SK-N-SH treated with all-trans-retinoic acid at 6 μM for 48 hours (cell line): ENCODE data around the gene SPACDR.

Experiments used
- ATAC-seq: fragments of 200-7000 bp; cut with Tn5 transposase; 3 replicates; pipeline ENCODE4 v1.9.1; 2020; ENCODE audit warnings: mild to moderate bottlenecking, moderate library complexity
- ARNTL ChIP-seq: fragments of 450-650 bp; formaldehyde crosslinking; IDR thresholded peaks from 2 replicates; pipeline ENCODE4 v1.5.0; 2020; ENCODE audit warnings: low read depth, mild to moderate bottlenecking, moderate library complexity, borderline replicate concordance
- CREB5 ChIP-seq: fragments of 250-450 bp; sonication (Bioruptor Pico); IDR thresholded peaks from 2 replicates; pipeline ENCODE4 v1.5.1; 2020; ENCODE audit warnings: low read depth, mild to moderate bottlenecking, moderate library complexity
- CSDC2 ChIP-seq: fragments of 250-450 bp; sonication (Bioruptor Pico); IDR thresholded peaks from 2 replicates; pipeline ENCODE4 v1.5.0; 2020; ENCODE audit warnings: mild to moderate bottlenecking, moderate library complexity
- CSRNP3 ChIP-seq: fragments of 250-450 bp; sonication (Bioruptor Pico); IDR thresholded peaks from 2 replicates; pipeline ENCODE4 v1.5.1; 2021; ENCODE audit warnings: mild to moderate bottlenecking, moderate library complexity
- ESRRG ChIP-seq: fragments of 250-450 bp; sonication (Bioruptor Pico); IDR thresholded peaks from 2 replicates; pipeline ENCODE4 v1.6.1; 2021; ENCODE audit warnings: mild to moderate bottlenecking
- GLIS3 ChIP-seq: fragments of 250-450 bp; sonication (Bioruptor Pico); IDR thresholded peaks from 2 replicates; pipeline ENCODE4 v1.5.0; 2020; ENCODE audit warnings: mild to moderate bottlenecking, moderate library complexity
- ISL1 ChIP-seq: fragments of 250-450 bp; sonication (Bioruptor Pico); IDR thresholded peaks from 2 replicates; pipeline ENCODE4 v2.1.2; 2022; ENCODE audit warnings: mild to moderate bottlenecking, moderate library complexity
- OSR1 ChIP-seq: fragments of 250-450 bp; sonication (Bioruptor Pico); IDR thresholded peaks from 2 replicates; pipeline ENCODE4 v1.8.0; 2022; ENCODE audit warnings: moderate library complexity, mild to moderate bottlenecking, inconsistent platforms
- PPARA ChIP-seq: fragments of 250-450 bp; sonication (Bioruptor Pico); IDR thresholded peaks from 2 replicates; pipeline ENCODE4 v1.5.0; 2020; ENCODE audit warnings: mild to moderate bottlenecking, borderline replicate concordance
- RARB ChIP-seq: fragments of 250-450 bp; sonication (Bioruptor Pico); IDR thresholded peaks from 2 replicates; pipeline ENCODE4 v1.8.0; 2021; ENCODE audit warnings: mild to moderate bottlenecking, moderate library complexity
- SNAI2 ChIP-seq: fragments of 250-450 bp; sonication (Bioruptor Pico); IDR thresholded peaks from 2 replicates; pipeline ENCODE4 v1.5.0; 2020; ENCODE audit warnings: mild to moderate bottlenecking, moderate library complexity
- TCF4 ChIP-seq: fragments of 250-450 bp; sonication (Bioruptor Pico); IDR thresholded peaks from 2 replicates; pipeline ENCODE4 v1.8.0; 2021; ENCODE audit warnings: mild to moderate bottlenecking, moderate library complexity, borderline replicate concordance
- TOX ChIP-seq: fragments of 250-450 bp; sonication (Bioruptor Pico); IDR thresholded peaks from 2 replicates; pipeline ENCODE4 v1.8.0; 2021; ENCODE audit warnings: mild to moderate bottlenecking, moderate library complexity, borderline replicate concordance
- TSHZ2 ChIP-seq: fragments of 250-450 bp; sonication (Bioruptor Pico); IDR thresholded peaks from 2 replicates; pipeline ENCODE4 v1.5.0; 2020; ENCODE audit warnings: mild to moderate bottlenecking, moderate library complexity
- ZC3H10 ChIP-seq: fragments of 250-450 bp; sonication (Bioruptor Pico); IDR thresholded peaks from 2 replicates; pipeline ENCODE4 v1.5.1; 2021; ENCODE audit warnings: mild to moderate bottlenecking, moderate library complexity
- ZFP3 ChIP-seq: fragments of 250-450 bp; sonication (Bioruptor Pico); IDR thresholded peaks from 2 replicates; pipeline ENCODE4 v1.5.0; 2020; ENCODE audit warnings: mild to moderate bottlenecking, moderate library complexity
- ZFP30 ChIP-seq: fragments of 450-650 bp; formaldehyde crosslinking; IDR thresholded peaks from 2 replicates; pipeline ENCODE4 v1.5.0; 2022; ENCODE audit warnings: mild to moderate bottlenecking, moderate library complexity
- ZNF565 ChIP-seq: fragments of 450-650 bp; formaldehyde crosslinking; conservative IDR thresholded peaks from 2 replicates; pipeline ENCODE4 v1.5.0; 2020; ENCODE audit warnings: low read depth, mild to moderate bottlenecking, moderate library complexity
- ZNF70 ChIP-seq: fragments of 450-650 bp; formaldehyde crosslinking; IDR thresholded peaks from 2 replicates; pipeline ENCODE4 v1.5.0; 2020; ENCODE audit warnings: mild to moderate bottlenecking, moderate library complexity
- ZNF8 ChIP-seq: fragments of 450-650 bp; formaldehyde crosslinking; IDR thresholded peaks from 2 replicates; pipeline ENCODE4 v1.5.0; 2020; ENCODE audit warnings: mild to moderate bottlenecking, moderate library complexity

The SPACDR gene

GRCh38 chr7:100406767-100407166 lies 57.3 kb downstream of the SPACDR start:
- TF ChIP-seq ARNTL (CRISPR knock-in tag) = no peak
- TF ChIP-seq OSR1 (CRISPR knock-in tag) = no peak
- TF ChIP-seq TSHZ2 (CRISPR knock-in tag) = no peak
- no peak for TF ChIP-seq TCF4 (CRISPR knock-in tag)
- TF ChIP-seq ZNF565 = no peak
- TF ChIP-seq PPARA (CRISPR knock-in tag) = no peak
- TF ChIP-seq CREB5 (CRISPR knock-in tag) = no peak
- TF ChIP-seq ZFP3 (CRISPR knock-in tag) = no peak
- TF ChIP-seq TOX (CRISPR knock-in tag) = no peak
- no peak for TF ChIP-seq ZNF70 (CRISPR knock-in tag)
- TF ChIP-seq ZFP30 = no peak
- TF ChIP-seq SNAI2 (CRISPR knock-in tag) = no peak
- TF ChIP-seq ZNF8 = no peak
- no peak for TF ChIP-seq GLIS3
- no peak for TF ChIP-seq RARB (CRISPR knock-in tag)
- no peak for TF ChIP-seq CSRNP3
- TF ChIP-seq ZC3H10 (CRISPR knock-in tag) = no peak
- no peak for TF ChIP-seq ESRRG (CRISPR knock-in tag)
- TF ChIP-seq ISL1 (CRISPR knock-in tag) = no peak
- no peak for TF ChIP-seq CSDC2 (CRISPR knock-in tag)
- TF ChIP-seq, all 23 proteins: peak for 0
- ATAC-seq = peak; percentile 6; the same call in 1 of the 3 replicates
